GM18505 (cell line): ENCODE results near the gene KIF5A.
"Not testable (repeated sequence)": the region's sequence is repeated elsewhere in the genome, so short reads cannot be mapped to it uniquely, and the experiment has no call there.

Experiments
- ATAC-seq: cut with Tn5 transposase; IDR thresholded peaks from one replicate; pipeline ENCODE4 v1.9.1; 2021; ENCODE audit not compliant: unreplicated experiment
- POLR2A ChIP-seq: IDR thresholded peaks from 4 replicates; pipeline ENCODE4 v1.6.1; 2011; ENCODE audit warnings: borderline replicate concordance; ENCODE audit not compliant: insufficient read depth, insufficient read length; ENCODE audit errors: extremely low read depth

Gene KIF5A

DNA sequence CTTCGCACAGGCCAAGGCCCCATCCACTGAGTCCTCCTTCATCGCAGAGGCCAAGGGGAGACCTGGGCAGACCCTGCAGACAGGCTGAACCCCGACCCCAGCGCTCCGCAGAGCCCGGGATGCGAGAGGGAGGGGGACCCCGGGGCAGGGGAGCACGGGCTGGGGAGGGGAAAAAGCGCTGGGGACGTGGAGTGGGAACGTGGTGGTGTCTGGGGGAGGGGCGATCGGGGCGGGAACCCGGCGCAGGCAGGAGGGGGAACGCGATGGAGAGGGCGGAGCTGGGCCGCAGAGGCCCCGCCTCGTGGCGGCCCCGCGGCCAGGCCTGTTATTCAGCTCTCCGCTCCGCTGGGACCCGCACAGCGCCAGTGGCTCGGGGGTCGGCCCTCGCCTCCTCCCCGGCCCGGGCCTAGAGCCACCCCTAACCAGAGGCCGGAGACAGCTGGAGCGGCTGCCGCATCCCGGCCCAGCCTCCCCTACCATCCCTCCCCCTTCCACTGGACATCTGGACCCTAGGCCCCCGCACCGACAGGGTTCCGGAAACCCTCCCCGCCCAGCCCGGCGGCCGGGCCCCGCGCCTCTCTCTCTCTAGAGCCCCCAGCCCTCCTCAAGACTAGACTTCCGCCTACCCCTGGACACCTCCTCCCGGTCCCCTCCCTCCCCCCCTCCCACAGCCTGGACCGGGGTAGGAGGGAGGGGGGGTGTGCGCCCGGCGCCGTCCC is 61.4 kb downstream of the KIF5A start, which contains the start of gene ARHGEF25:
Gene ARHGEF25 (plus strand): TSS at position 328 of the 719 bp plus-strand sequence. CDS start 460 bp downstream, outside the sequence.
- TF ChIP-seq POLR2A, result peak; percentile 62
- no peak for ATAC-seq

- no peak for ATAC-seq
- TF ChIP-seq POLR2A, result no peak
Measured at GRCh38 chr12:57611827-57612710, 62.2 kb downstream of the KIF5A start.

DNA sequence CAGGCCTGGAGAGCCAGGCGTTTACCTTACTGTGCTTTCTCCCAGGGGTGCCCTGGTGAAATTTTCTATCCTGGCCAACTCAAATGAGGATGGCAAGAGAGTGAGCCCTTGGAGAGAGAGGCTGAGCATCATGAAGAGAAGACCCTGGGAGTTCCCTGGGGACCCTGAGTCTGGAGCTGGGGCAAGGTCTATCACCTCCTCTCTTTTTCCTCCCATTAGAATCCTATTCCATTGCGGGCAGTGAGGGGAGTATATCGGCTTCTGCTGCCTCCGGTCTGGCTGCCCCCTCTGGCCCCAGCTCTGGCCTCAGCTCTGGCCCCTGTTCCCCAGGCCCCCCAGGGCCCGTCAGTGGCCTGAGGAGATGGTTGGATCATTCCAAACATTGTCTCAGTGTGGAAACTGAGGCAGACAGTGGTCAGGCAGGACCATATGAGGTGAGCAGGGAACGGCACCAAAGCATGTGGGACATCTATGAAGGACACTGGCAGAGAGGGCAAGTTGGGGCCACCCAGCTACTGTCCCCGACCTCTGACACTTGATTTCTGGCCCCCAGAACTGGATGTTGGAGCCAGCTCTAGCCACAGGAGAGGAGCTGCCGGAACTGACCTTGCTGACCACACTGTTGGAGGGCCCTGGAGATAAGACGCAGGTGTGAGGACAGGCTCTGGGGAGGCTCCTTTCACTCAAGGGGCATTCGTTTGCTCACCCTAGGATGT is 63.0 kb downstream of the KIF5A start:
- no peak for ATAC-seq
- TF ChIP-seq POLR2A, result no peak

GRCh38 chr12:57613427-57614109 is 63.7 kb downstream of the KIF5A start:
- no peak for TF ChIP-seq POLR2A
- ATAC-seq, result no peak

DNA sequence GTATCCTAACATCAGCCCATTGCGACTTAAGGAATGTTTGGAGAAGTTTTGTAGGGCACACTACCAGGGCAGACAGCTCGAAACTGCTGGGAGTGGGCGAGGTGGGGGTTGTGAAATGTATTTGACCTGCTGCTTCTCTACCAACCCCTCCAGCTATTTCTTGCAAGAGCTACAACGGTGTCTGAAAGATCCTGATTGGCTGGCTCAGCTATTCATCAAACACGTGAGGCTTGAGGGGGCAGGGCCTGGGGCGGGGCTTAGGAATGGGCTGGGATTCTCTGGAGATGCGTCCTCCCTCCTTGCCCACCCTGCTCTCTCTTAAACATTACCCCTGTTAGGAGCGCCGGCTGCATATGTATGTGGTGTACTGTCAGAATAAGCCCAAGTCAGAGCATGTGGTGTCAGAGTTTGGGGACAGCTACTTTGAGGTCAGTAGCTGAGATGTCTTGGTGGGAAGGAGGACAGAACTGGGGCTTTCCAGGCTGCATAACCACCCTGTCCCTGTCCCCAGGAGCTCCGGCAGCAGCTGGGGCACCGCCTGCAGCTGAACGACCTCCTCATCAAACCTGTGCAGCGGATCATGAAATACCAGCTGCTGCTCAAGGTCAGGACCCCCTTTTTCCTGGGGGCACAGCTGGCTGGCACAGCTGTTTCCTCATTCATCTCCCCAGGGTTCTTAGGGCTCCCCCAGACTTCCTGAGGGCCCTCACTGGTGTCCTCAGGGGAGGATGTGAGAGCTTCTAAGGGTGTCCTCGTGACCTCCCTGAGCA is 64.5 kb downstream of the KIF5A start:
- no peak for TF ChIP-seq POLR2A
- ATAC-seq, result peak; percentile 42

DNA sequence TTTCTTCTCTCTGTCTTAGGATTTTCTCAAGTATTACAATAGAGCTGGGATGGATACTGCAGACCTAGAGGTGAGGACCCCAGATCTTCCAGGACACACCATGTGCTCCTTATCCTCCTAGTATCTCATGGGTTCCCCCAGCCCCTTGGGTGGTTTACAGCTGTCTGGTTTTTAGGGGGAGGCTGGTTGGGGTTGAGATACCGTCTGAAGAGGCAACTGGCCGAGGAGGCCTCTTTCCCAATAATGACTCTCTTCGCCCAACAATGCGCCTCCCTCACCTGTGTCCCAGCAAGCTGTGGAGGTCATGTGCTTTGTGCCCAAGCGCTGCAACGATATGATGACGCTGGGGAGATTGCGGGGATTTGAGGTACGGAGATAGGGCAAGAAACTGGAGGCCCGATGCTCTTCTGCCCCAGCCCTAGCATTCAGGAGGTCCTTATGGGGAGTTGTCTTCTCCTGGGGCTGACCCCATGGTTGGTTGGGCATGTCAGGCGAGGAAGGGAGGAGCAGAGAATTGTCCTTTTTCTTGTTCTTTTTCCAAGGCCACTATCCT is 65.2 kb downstream of the KIF5A start:
- no peak for TF ChIP-seq POLR2A
- no peak for ATAC-seq

DNA sequence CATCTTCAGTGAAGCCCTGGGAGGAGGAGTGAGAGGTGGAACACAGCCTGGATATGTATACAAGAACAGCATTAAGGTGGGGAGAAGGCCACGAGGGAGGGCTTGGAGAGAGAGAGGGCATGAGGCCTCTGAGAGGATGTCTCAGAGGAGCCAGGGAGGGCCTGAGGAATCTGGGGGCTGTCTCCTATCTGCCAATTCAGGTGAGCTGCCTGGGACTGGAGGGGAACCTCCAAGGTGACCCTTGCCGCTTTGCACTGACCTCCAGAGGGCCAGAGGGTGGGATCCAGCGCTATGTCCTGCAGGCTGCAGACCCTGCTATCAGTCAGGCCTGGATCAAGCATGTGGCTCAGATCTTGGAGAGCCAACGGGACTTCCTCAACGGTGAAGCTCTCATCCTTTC is 65.8 kb downstream of the KIF5A start:
- TF ChIP-seq POLR2A, result no peak
- ATAC-seq, result no peak

GRCh38 chr12:57616383-57617101 is 66.7 kb downstream of the KIF5A start:
- no peak for ATAC-seq

DNA sequence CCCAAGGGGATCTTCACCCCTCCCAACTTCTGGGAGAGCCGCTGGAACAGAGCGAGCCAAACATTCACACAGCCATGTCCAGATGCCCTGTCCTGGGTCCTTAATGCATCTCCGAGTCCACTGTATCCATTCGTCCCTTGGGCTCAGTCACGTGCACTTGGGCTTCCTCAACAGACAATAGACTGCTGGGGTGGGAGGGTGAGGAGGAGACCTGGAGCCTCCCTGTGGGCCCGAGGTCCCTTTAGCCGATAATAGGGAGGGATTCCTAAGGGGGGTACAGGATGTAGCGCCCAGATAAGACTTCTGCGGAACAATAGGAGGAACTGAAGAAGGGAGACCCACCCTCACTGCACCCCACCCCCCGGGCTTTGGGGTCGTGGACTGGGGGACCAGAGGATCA is 68.1 kb downstream of the KIF5A start:
- no peak for TF ChIP-seq POLR2A
- ATAC-seq, result no peak

More at GRCh38 chr12:57616383-57617101, 66.7 kb downstream of the KIF5A start:
- TF ChIP-seq POLR2A, result no peak

GRCh38 chr12:57618431-57618830 is 68.6 kb downstream of the KIF5A start:
- ATAC-seq, result not testable (repeated sequence)

GRCh38 chr12:57618966-57619433 is 69.2 kb downstream of the KIF5A start:
- ATAC-seq, result no peak
- TF ChIP-seq POLR2A, result no peak
